ENCODE data around the gene PLCH2. TPM values are rescaled to one million over a fixed set of nuclear protein-coding genes. Genes with fewer than 3 reads are reported as not detected.

The PLCH2 gene
- total and polyA plus RNA-seq, 2 donors (not counting 3 experiments of a cell fraction or from before 2014, with no cell fraction given): 0.19 to 0.31 TPM

GRCh38 chr1:2445823-2446215 lies 30.3 kb upstream of the PLCH2 start:
- Histone ChIP-seq H2AFZ (ENCODE audit: low read depth, low read length) (no peak overlapping the region), H3K4me3 (replicated peaks in 1 of 3; ENCODE audit: insufficient read depth in 1 of 3, low read depth in 1 of 3, low read length in 3 of 3) (no peak overlapping the region), H3K9me3 (replicated peaks; ENCODE audit: control insufficient read depth, insufficient read depth, low read length) (no peaks in the 10 kb centered on the region), H4K20me1 (replicated peaks; ENCODE audit: control insufficient read depth, extremely low read depth, insufficient read depth, low read length) (no peaks in the 10 kb centered on the region), H3K4me1 (ENCODE audit: control insufficient read depth, extremely low read depth, insufficient read depth, low read length) (peaks cover 10% of the 10 kb centered on the region), H3K79me2 (ENCODE audit: control insufficient read depth, insufficient read depth, low read length) (no peaks in the 10 kb centered on the region), H3K27me3 (ENCODE audit: control insufficient read depth in 2 of 2, insufficient read depth in 2 of 2, low read length in 2 of 2) (peaks cover 6 to 13% of the 10 kb centered on the region in 2 experiments), H3K36me3 (ENCODE audit: control insufficient read depth in 2 of 2, extremely low read depth in 1 of 2, insufficient read depth in 2 of 2, low read length in 2 of 2) (no peaks in the 10 kb centered on the region), H3K4me2 (ENCODE audit: insufficient read depth, low read length) (no peak overlapping the region), H3K9me1 (replicated peaks; ENCODE audit: control insufficient read depth, extremely low read depth, insufficient read depth, low read length) (no peaks in the 10 kb centered on the region), H3K27ac (ENCODE audit: insufficient read depth, low read depth, low read length) (no peak overlapping the region), H3K9ac (replicated peaks; ENCODE audit: extremely low read depth, insufficient read depth, low read length) (no peak overlapping the region)
- ChIA-PET CTCF (interaction anchor here (0.8 to 1.4 kb wide), 2 partner anchors 102 to 103 kb away, joined by 4 read pairs; no protein-coding TSS in a partner anchor), POLR2A (no interaction called here)
- FAIRE-seq (no peak), DNase-seq (ENCODE audit: low read depth, low spot score) (no peak)
- BruUV-seq (replicated peaks): no TSS peak
- TF ChIP-seq POLR2AphosphoS5 (IDR thresholded peaks at IDR 0.05; ENCODE audit: insufficient read depth, low read depth, low read length): no peak
- no peak for TF ChIP-seq EZH2 (IDR thresholded peaks at IDR 0.05; ENCODE audit: borderline replicate concordance, low read depth, low read length, severe bottlenecking)
- no peak for TF ChIP-seq JUN (IDR thresholded peaks at IDR 0.05; ENCODE audit: borderline replicate concordance, insufficient read depth, insufficient read length, low read depth)
- TF ChIP-seq CTCF (IDR thresholded peaks at IDR 0.05; ENCODE audit: extremely low read depth in 1 of 2, insufficient read depth in 1 of 2, low read depth in 1 of 2, low read length in 2 of 2): no peak
- no peak for TF ChIP-seq MYC (IDR thresholded peaks at IDR 0.05; ENCODE audit: low read depth, low read length)
- no peak for TF ChIP-seq POLR2A (IDR thresholded peaks at IDR 0.05; ENCODE audit: low read depth, low read length)
- TF ChIP-seq GATA2 (IDR thresholded peaks at IDR 0.05; ENCODE audit: insufficient read depth, insufficient read length, low read depth, low read length): no peak
- no peak for TF ChIP-seq MAX (IDR thresholded peaks at IDR 0.05; ENCODE audit: insufficient read depth, insufficient read length)
- no peak for TF ChIP-seq FOS (IDR thresholded peaks at IDR 0.05; ENCODE audit: borderline replicate concordance, insufficient read depth, low read length)
- dilution Hi-C loops (cut with MboI; ENCODE audit: extremely low pct_ligation_motif_present, low sequenced_read_pairs) (no loop called here), intact Hi-C loops (cut with micrococcal nuclease) (no loop called here)

Measured in endothelial cell of umbilical vein (primary cell).